Measurements from ENCODE around the gene TMEM167B. TPM values are rescaled to one million over a fixed set of nuclear protein-coding genes. Genes with fewer than 3 reads are reported as not detected.

Gene TMEM167B
- total and polyA plus RNA-seq, 2 of the 8 experiments (the other 6 are each of a cell fraction or from before 2014, with no cell fraction given) = 3.6 to 14.8 TPM

DNA sequence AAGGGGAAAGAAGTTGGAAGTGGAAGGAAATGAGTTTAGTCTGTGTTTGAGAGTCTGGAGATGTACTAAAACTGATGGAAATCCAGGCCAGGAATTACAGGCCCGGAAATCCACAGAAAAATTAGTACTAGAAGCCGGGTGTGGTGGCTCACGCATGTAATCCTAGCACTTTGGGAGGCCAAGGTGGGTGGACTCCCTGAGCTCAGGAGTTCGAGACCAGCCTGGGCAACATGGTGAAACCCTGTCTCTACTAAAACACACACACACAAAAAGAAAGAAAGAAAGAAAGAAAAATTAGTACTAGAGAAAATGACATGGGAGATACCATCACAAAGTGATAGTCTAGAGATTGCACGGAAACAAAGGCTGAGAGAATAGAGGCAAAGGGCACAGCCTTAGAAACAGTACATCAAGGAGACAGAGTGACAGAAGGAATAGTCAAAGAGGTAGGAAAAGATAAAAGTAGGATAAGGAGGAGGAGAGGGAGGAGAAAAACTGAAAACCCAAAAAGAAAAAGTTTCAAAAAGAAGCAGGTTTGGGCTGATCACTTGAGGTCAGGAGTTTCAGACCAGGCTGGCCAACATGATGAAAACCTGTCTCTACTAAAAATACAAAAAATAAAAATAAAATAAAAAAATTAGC lies 10.0 kb upstream of the TMEM167B start (continued):
- no peak for TF ChIP-seq RXRA (IDR thresholded peaks at IDR 0.05; ENCODE audit: insufficient read depth, low read depth, low read length)
- TF ChIP-seq KDM1A (IDR thresholded peaks at IDR 0.05; ENCODE audit: borderline replicate concordance, low read length) = no peak

All from H1 (cell line).